Keratinocyte (primary cell): ENCODE results near the gene HNRNPAB. TPM values are rescaled to one million over a fixed set of nuclear protein-coding genes. Genes with fewer than 3 reads are reported as not detected.

Experiments
- DNase-seq: peaks from one replicate; pipeline ENCODE4 v3.0.0-alpha.2; 2011; ENCODE audit warnings: low read depth, missing footprints, low spot score
- FAIRE-seq: peaks from 2 replicates; lab custom pipeline; 2011; peaks lifted over from hg19 to GRCh38; lab: Jason Lieb, UNC
- H2AFZ ChIP-seq: 2 replicates; pipeline ENCODE4 v1.6.0; 2012; ENCODE audit warnings: low read length, control low read depth, inconsistent platforms; ENCODE audit not compliant: control insufficient read depth
- H3K27ac ChIP-seq: 2 replicates; pipeline ENCODE4 v1.5.1; 2011; ENCODE audit warnings: low read length; ENCODE audit not compliant: control insufficient read depth, insufficient read depth
- H3K27me3 ChIP-seq: 3 replicates; pipeline ENCODE4 v1.6.0; 2011; ENCODE audit warnings: low read length; ENCODE audit not compliant: control insufficient read depth, insufficient read depth; ENCODE audit errors: extremely low read depth
- H3K36me3 ChIP-seq, 2 experiments: 2 replicates in 1 of 2; 3 replicates in 1 of 2; pipeline ENCODE4 v1.5.1; 2011; ENCODE audit warnings: low read length in 2 of 2, mild to moderate bottlenecking in 1 of 2; ENCODE audit not compliant: control insufficient read depth in 2 of 2, insufficient read depth in 2 of 2; ENCODE audit errors: extremely low read depth in 1 of 2
- H3K4me1 ChIP-seq: 3 replicates; pipeline ENCODE4 v1.5.1; 2011; ENCODE audit warnings: low read length; ENCODE audit not compliant: control insufficient read depth, insufficient read depth; ENCODE audit errors: extremely low read depth
- H3K4me2 ChIP-seq: 3 replicates; pipeline ENCODE4 v1.6.0; 2011; ENCODE audit warnings: low read depth, low read length; ENCODE audit not compliant: control insufficient read depth, insufficient read depth; ENCODE audit errors: extremely low read depth
- H3K4me3 ChIP-seq, 3 experiments: fragments of 200-600 bp in 1 of 3; sonication (generic) in 1 of 3; 2 replicates in 2 of 3; 3 replicates in 1 of 3; pipeline ENCODE4 v1.5.1; 2011 to 2016; ENCODE audit warnings: low read length in 3 of 3, mild to moderate bottlenecking in 3 of 3, control low read depth in 2 of 3, inconsistent platforms in 1 of 3, low read depth in 1 of 3, mixed read lengths in 1 of 3, mixed run types in 1 of 3, moderate library complexity in 1 of 3; ENCODE audit not compliant: control insufficient read depth in 2 of 3, insufficient read depth in 2 of 3; ENCODE audit errors: extremely low read depth in 1 of 3
- H3K79me2 ChIP-seq: 2 replicates; pipeline ENCODE4 v1.6.0; 2012; ENCODE audit warnings: low read length; ENCODE audit not compliant: control insufficient read depth, insufficient read depth
- H3K9ac ChIP-seq: 3 replicates; pipeline ENCODE4 v1.6.0; 2011; ENCODE audit warnings: low read length; ENCODE audit not compliant: control insufficient read depth, insufficient read depth; ENCODE audit errors: extremely low read depth
- H3K9me1 ChIP-seq: 3 replicates; pipeline ENCODE4 v1.6.0; 2011; ENCODE audit warnings: low read length; ENCODE audit not compliant: control insufficient read depth, insufficient read depth; ENCODE audit errors: extremely low read depth
- H3K9me3 ChIP-seq: 2 replicates; pipeline ENCODE4 v1.5.1; 2012; ENCODE audit warnings: low read depth, low read length; ENCODE audit not compliant: control insufficient read depth
- H4K20me1 ChIP-seq: 3 replicates; pipeline ENCODE4 v1.6.0; 2011; ENCODE audit warnings: low read length; ENCODE audit not compliant: control insufficient read depth, insufficient read depth; ENCODE audit errors: extremely low read depth
- EZH2 ChIP-seq: IDR thresholded peaks from one replicate; pipeline ENCODE4 v1.6.1; 2012; ENCODE audit warnings: inconsistent platforms, mild to moderate bottlenecking, low read length, moderate library complexity
- dilution Hi-C: fragments of 300-500 bp; cut with MboI; formaldehyde crosslinking; loops from one replicate; pipeline ENCODE4 v1.7.0; 2020; ENCODE audit warnings: low sequenced_read_pairs; ENCODE audit not compliant: extremely low pct_ligation_motif_present
- polyA plus RNA-seq, 5 experiments: library from polyadenylated mRNA; depleted of rRNA in 3 of 5; stranded (reverse) in 3 of 5; stranded (forward) in 1 of 5; unstranded in 1 of 5; fragments of >200 nt; gene quantifications; 1 replicate in 1 of 5; 2 replicates in 3 of 5; 3 replicates in 1 of 5; pipeline versions ENCODE4 v1.2.1 to v1.2.3, GENCODE V29; 2011 to 2012; ENCODE audit warnings: missing spikeins in 2 of 5, low read depth in 1 of 5, low replicate concordance in 1 of 5
- TF ChIP-seq, protein P1 (sequence below), 3 experiments: IDR thresholded peaks in 1 of 3; conservative IDR thresholded peaks in 1 of 3; optimal IDR thresholded peaks in 1 of 3; 2 replicates in 2 of 3; 3 replicates in 1 of 3; pipeline versions ENCODE3 to v1.5.1; 2011; ENCODE audit warnings: low read length in 3 of 3, mild to moderate bottlenecking in 3 of 3, moderate library complexity in 2 of 3, control low read depth in 1 of 3, inconsistent platforms in 1 of 3; ENCODE audit not compliant: insufficient read depth in 2 of 3; ENCODE audit errors: extremely low read depth in 1 of 3

HNRNPAB gene
- polyA plus RNA-seq, 1 donor (not counting 4 experiments of a cell fraction or from before 2014, with no cell fraction given), result 161 TPM

DNA sequence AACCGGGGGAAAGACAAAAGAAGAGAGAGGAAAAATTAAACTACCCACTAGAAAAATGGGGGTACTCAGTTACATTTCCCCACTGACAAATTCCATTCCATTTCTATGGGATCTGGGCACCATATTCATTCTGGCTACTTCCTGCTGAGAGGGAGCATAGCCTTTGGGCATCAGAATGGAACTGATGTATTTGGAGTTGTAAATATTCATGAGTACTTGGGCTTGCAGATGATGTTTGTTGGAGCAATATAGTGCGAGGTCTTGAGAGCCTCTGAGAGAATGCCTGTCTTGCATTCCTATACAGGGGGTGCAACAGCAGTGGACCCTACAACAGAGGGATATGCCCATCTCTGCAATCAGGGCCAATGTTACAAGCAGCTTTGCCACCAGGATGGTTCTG is 33.9 kb upstream of the HNRNPAB start:
- no peaks in the 10 kb centered on the region for H3K36me3 ChIP-seq
- no peaks in the 10 kb centered on the region for H3K27me3 ChIP-seq
- no peaks in the 10 kb centered on the region for H3K79me2 ChIP-seq
- H3K9me3 ChIP-seq, result no peaks in the 10 kb centered on the region
- H3K4me3 ChIP-seq, result no peak overlapping the region
- H2AFZ ChIP-seq, result no peak overlapping the region
- no peak for DNase-seq
- no peak for FAIRE-seq
- H3K9me1 ChIP-seq, result no peaks in the 10 kb centered on the region
- no peak overlapping the region for H3K9ac ChIP-seq
- H4K20me1 ChIP-seq, result no peaks in the 10 kb centered on the region
- H3K4me1 ChIP-seq, result no peaks in the 10 kb centered on the region
- dilution Hi-C loops, result no loop called here
- no peak overlapping the region for H3K27ac ChIP-seq
- TF ChIP-seq EZH2, result no peak
- TF ChIP-seq, protein P1, sequence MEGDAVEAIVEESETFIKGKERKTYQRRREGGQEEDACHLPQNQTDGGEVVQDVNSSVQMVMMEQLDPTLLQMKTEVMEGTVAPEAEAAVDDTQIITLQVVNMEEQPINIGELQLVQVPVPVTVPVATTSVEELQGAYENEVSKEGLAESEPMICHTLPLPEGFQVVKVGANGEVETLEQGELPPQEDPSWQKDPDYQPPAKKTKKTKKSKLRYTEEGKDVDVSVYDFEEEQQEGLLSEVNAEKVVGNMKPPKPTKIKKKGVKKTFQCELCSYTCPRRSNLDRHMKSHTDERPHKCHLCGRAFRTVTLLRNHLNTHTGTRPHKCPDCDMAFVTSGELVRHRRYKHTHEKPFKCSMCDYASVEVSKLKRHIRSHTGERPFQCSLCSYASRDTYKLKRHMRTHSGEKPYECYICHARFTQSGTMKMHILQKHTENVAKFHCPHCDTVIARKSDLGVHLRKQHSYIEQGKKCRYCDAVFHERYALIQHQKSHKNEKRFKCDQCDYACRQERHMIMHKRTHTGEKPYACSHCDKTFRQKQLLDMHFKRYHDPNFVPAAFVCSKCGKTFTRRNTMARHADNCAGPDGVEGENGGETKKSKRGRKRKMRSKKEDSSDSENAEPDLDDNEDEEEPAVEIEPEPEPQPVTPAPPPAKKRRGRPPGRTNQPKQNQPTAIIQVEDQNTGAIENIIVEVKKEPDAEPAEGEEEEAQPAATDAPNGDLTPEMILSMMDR (optimal IDR thresholded peaks at IDR 0.05 in 1 of 3, IDR thresholded peaks at IDR 0.05 in 1 of 3, conservative IDR thresholded peaks at IDR 0.05 in 1 of 3; ENCODE audit: extremely low read depth in 1 of 3, insufficient read depth in 2 of 3, low read length in 3 of 3), result no peak
- H3K4me2 ChIP-seq, result no peak overlapping the region

DNA sequence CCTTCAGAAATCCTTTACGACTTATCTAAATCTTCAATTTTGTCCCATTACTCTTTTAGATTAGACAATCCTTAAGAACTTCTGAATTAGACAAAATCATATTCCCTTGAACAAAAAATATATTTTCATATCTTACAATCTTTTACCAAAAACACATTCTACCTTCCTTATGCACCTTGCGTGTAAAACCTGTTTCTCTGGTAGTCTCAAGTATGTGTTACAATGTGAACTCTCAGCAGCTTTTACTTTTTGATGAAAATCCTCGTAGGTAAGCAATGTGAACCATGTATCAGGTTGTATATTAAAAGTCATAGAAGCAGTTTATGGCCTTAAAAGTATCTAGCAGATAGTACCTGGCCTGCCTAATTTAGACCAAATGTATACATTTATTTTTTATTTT is 29.9 kb upstream of the HNRNPAB start:
- Histone ChIP-seq H3K4me2 (no peak overlapping the region), H3K4me3 (no peak overlapping the region), H3K36me3 (no peaks in the 10 kb centered on the region), H2AFZ (no peak overlapping the region), H4K20me1 (no peaks in the 10 kb centered on the region), H3K27ac (no peak overlapping the region), H3K9me3 (no peaks in the 10 kb centered on the region), H3K79me2 (no peaks in the 10 kb centered on the region), H3K4me1 (no peaks in the 10 kb centered on the region), H3K9ac (no peak overlapping the region), H3K9me1 (no peaks in the 10 kb centered on the region), H3K27me3 (no peaks in the 10 kb centered on the region)
- FAIRE-seq, result no peak
- TF ChIP-seq EZH2, result no peak
- TF ChIP-seq, protein P1 (optimal IDR thresholded peaks at IDR 0.05 in 1 of 3, IDR thresholded peaks at IDR 0.05 in 1 of 3, conservative IDR thresholded peaks at IDR 0.05 in 1 of 3; ENCODE audit: extremely low read depth in 1 of 3, insufficient read depth in 2 of 3, low read length in 3 of 3), result no peak
- DNase-seq, result no peak
- dilution Hi-C loops, result no loop called here
